Lower leg skin (tissue), 4 donors: ENCODE results near the gene ARHGAP10. TPM values are rescaled to one million over a fixed set of nuclear protein-coding genes. Genes with fewer than 3 reads are reported as not detected.

Experiments
- DNase-seq, 2 donors: peaks; one replicate each; pipeline ENCODE4 v3.0.0-alpha.2; 2019; ENCODE audit warnings: low spot score in 2 of 2
- H3K4me3 ChIP-seq: fragments of 200-600 bp; sonication (generic); 2 replicates; pipeline ENCODE4 v1.5.1; 2017; ENCODE audit warnings: mild to moderate bottlenecking, low read depth; ENCODE audit not compliant: poor library complexity, severe bottlenecking
- POLR2A ChIP-seq, 2 donors: fragments of 450-650 bp; IDR thresholded peaks; one replicate each; pipeline ENCODE4 v1.6.1; 2016 to 2017; ENCODE audit warnings: antibody characterized with exemption in 2 of 2, mild to moderate bottlenecking in 1 of 2, moderate library complexity in 1 of 2
- WGBS, 2 donors: methylation state at CpG; one replicate each; pipeline ENCODE4 v1.1.5; 2018; 5-methylcytosine and 5-hydroxymethylcytosine counted together
- intact Hi-C: fragments of 100-400 bp; cut with DNase I; formaldehyde crosslinking; loops from one replicate; pipeline ENCODE4 v1.15.0; 2023; ENCODE audit warnings: low total_unique reads
- total RNA-seq, 4 donors: library from RNA; depleted of rRNA; stranded (reverse); fragments of >200 nt; gene quantifications; one replicate each; pipeline ENCODE4 v1.1.0, GENCODE V29; 2016
- TF ChIP-seq, protein P1 (sequence below), 3 donors: fragments of 450-650 bp; IDR thresholded peaks; one replicate each; pipeline ENCODE4 v1.5.1; 2016; ENCODE audit warnings: antibody characterized with exemption in 3 of 3, mild to moderate bottlenecking in 3 of 3, moderate library complexity in 2 of 3

ARHGAP10 gene
- total RNA-seq, 4 donors from 2014 or later: 30.6 to 45.8 (median 37.9) TPM

DNA sequence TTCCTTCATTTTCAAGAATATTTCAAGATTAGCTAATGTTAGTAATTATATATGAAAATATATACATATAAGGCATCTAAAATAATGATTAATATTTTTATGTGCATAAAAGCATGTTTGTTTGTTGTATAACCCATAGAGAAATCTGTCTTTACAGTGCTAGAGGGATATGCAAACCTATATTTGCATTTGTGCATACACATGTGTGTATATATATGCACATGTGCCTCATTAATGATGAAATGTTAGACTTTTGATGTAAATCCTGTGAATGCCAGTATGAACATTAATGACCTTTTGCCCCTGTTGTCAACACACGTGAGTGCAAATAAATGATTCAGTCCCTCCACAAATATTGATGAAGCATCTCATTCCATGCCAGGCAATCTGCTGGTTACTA, 197.9 kb downstream of the ARHGAP10 start:
- TF ChIP-seq, protein P1, sequence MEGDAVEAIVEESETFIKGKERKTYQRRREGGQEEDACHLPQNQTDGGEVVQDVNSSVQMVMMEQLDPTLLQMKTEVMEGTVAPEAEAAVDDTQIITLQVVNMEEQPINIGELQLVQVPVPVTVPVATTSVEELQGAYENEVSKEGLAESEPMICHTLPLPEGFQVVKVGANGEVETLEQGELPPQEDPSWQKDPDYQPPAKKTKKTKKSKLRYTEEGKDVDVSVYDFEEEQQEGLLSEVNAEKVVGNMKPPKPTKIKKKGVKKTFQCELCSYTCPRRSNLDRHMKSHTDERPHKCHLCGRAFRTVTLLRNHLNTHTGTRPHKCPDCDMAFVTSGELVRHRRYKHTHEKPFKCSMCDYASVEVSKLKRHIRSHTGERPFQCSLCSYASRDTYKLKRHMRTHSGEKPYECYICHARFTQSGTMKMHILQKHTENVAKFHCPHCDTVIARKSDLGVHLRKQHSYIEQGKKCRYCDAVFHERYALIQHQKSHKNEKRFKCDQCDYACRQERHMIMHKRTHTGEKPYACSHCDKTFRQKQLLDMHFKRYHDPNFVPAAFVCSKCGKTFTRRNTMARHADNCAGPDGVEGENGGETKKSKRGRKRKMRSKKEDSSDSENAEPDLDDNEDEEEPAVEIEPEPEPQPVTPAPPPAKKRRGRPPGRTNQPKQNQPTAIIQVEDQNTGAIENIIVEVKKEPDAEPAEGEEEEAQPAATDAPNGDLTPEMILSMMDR (IDR thresholded peaks at IDR 0.05): no peak
- no peak overlapping the region for H3K4me3 ChIP-seq
- WGBS, 2 donors: 83 to 88% methylated on average over 1 of the region's 1 CpG
- no peak for DNase-seq
- intact Hi-C loops: no loop called here

DNA sequence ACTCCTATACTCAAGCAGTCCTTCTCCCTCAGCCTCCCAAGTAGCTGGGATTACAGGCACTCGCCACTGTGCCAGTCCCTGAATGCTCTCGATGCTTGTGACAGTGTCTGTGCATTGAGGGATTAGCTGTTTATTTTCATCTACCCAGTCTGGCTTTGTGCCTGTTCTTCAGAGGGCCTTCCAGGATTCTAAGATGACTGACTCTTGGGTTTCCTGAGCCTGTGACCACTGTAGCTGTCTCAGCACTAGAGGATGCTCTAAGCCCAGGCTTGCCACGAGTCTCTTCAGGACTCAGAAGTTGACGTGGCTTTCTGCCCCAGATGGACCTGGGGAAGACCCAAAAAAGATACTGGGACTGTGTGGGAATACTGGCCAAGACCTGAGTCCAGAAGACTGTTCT, 201.4 kb downstream of the ARHGAP10 start:
- intact Hi-C loops: no loop called here
- no peak for TF ChIP-seq POLR2A (IDR thresholded peaks at IDR 0.05)
- TF ChIP-seq, protein P1 (IDR thresholded peaks at IDR 0.05): no peak
- whole genome bisulfite sequencing, 2 donors: 79 to 94% methylated on average over 4 of the region's 4 CpGs
- H3K4me3 ChIP-seq: no peak overlapping the region
- no peak for DNase-seq

DNA sequence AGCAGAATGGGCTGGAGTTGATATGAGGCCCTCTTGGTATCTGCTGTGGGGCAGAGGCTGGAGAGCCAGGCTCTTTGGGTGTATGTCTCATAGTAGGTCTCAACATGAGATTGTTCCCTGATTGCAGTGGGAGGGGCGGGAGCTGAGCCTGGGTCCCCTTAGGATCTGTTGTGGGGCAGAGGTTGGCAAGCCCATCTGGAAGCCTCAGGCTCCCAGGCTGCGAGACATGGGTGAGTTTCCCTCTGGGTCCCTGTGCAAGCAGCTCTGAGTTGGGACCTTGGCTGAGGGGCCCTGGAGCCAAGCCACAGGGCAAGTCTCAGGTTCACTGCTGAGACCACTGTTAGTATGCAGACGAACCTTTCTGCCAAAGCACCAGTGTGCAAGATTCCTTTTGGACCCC, 201.9 kb downstream of the ARHGAP10 start:
- intact Hi-C loops: no loop called here
- WGBS, 2 donors: 100% methylated on average over 3 of the region's 3 CpGs
- no peak overlapping the region for H3K4me3 ChIP-seq
- TF ChIP-seq, protein P1 (IDR thresholded peaks at IDR 0.05): no peak
- TF ChIP-seq POLR2A (IDR thresholded peaks at IDR 0.05): no peak
- no peak for DNase-seq

DNA sequence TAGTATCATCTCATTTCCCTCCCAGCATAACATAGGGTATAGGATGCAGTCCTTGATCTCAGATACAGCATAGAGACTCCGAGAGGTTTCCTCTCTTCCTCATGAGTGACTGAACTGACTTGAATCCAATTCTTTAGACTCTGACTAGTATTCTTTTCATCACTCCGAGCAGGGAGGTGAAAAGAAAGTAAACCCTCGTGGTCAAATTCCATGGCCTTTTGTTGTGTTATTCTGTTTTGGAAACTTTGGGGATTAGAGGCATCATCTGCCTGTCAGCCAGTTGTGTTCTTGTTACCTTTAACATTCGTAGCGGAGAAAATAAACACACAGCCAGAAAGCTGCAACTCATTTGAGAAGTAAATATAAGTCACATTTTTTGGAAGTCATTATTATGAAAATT, 206.6 kb downstream of the ARHGAP10 start:
- 69 to 82% methylated on average over 5 of the region's 5 CpGs for WGBS, 2 donors
- TF ChIP-seq, protein P1 (IDR thresholded peaks at IDR 0.05): no peak
- no peak for TF ChIP-seq POLR2A (IDR thresholded peaks at IDR 0.05)
- intact Hi-C loops: no loop called here
- H3K4me3 ChIP-seq: no peak overlapping the region
- no peak for DNase-seq

DNA sequence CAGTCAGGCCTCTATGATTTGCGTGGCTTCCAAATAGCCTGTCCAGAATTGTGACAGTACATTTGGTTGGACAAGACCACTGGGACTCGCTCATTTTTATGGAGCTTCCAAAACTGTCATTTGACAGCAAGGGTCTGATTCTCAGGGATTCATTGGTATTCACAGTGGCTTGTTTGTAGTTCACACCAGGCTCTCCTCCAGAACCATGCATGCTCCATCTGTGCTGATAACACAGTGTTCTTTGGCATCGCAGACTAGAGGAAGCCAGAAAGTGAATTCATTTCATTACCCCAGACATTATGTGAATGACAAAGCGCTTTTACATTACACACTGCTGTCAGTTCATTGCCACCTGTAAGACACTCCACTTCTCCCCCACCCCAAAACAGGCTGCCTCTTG, 208.3 kb downstream of the ARHGAP10 start:
- H3K4me3 ChIP-seq: no peak overlapping the region
- DNase-seq: no peak
- intact Hi-C loops: no loop called here
- TF ChIP-seq POLR2A (IDR thresholded peaks at IDR 0.05): no peak
- TF ChIP-seq, protein P1 (IDR thresholded peaks at IDR 0.05): no peak
- 83 to 93% methylated on average over 4 of the region's 4 CpGs for WGBS, 2 donors

DNA sequence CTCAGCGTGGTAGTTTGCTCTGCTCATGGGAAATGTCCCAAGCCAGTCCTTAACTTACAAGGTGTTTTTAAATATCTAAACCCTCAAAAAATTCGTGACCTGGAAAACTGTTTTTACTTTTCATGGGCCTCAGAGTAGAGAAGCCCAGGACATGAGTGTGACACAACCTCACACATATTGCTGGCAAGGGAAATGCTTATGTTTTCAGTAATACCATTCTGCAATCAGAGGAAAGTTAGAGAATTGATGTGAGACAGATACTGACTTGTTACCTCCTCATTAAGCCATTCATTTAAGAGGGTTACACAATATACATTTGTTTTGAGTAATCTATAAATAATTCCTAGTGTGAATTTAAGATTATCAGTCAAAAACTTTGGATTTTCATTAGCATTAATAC, 209.5 kb downstream of the ARHGAP10 start:
- WGBS, 2 donors: 93 to 96% methylated on average over 2 of the region's 2 CpGs
- H3K4me3 ChIP-seq: no peak overlapping the region
- no peak for DNase-seq
- TF ChIP-seq POLR2A (IDR thresholded peaks at IDR 0.05): no peak
- TF ChIP-seq, protein P1 (IDR thresholded peaks at IDR 0.05): no peak
- intact Hi-C loops: no loop called here
